Measurements from ENCODE around the gene KMT2D.
A peak's percentile ranks its signal among the peaks of the same experiment; 100 is the strongest.

KMT2D gene

DNA sequence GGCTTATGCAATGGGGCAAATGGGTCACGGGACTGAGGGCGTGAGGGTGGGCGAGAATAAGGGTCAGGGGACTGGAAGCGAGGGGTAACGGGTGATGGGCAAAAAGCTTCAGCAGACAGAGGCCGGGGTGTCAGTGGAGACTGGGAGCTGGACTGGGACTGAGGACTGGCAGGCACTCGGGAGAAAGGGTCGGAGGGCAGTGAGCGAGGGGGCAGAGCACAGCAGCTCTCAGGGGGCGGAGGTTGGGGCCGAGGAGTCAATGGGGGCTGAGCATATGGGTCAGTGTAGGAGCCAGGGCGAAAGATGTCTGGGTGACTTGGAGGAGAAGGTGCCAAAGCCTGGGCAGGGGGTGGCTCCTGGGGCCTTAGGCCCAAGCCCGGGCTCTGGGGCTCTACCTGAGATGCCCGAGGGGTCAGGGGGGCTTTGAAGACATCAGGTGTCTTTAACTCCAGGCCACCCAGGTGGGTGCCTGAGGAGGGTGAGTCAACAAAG lies 20.2 kb downstream of the KMT2D start:
- Histone ChIP-seq H3K9me3 (no peaks in the 10 kb centered on the region), H3K4me1 (no peaks in the 10 kb centered on the region), H3K36me3 (replicated peaks) (peaks cover 95% of the 10 kb centered on the region), H3K27me3 (ENCODE audit: low read depth) (no peaks in the 10 kb centered on the region), H3K4me3 (no peak overlapping the region)
- no peak for DNase-seq (ENCODE audit: low spot score in 2 of 2)
- in situ Hi-C loops (cut with MboI; ENCODE audit: low sequenced_read_pairs), result no loop called here

DNA sequence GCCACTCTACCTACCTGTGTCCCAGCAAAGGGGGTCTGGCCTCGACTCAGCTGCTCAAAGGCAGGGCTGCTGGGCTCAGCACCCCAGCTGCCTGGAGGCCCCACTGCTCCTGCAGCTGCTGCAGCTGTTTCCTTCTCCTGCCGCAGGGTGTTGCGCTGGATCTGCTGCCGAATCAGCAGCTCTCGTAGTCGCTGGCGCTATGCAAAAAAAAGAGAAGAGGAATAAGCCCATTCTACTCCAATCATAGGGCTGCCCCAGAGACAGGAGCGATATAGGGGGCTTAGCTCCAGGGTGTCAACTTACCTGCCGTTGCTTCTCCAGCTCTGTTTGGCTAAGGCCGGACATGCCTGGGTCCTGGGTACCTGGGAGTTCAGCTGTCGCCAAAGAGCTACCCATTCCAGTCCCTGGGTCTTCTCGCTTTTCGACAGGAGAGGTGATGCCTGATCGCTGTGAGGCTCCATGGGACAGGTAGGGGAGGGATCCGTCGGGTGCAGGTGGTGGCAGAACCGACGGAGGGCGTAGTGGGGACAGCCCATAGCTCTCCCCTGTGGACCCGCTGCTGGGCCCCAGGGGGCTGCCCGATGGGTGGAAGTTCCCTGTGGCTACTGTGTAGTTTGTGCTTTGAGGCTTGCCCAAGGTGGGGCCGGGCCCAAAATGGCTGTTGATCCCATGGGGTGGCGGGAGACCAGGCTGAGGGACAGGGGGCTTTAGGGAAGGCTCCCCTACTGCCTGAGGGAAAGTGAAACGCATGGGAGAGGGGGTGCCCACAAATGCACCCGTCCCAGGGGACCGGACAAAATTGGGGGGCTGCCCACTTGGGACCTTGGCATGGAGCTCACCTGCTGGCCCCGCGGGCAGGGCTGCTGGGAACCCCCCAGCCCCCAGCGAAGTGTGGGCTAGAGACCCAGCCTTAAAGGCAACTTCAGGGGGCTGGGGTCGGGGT lies 20.9 kb downstream of the KMT2D start:
- peaks cover 95% of the 10 kb centered on the region for H3K36me3 ChIP-seq (replicated peaks)
- DNase-seq (ENCODE audit: low spot score in 2 of 2), result no peak
- in situ Hi-C loops (cut with MboI; ENCODE audit: low sequenced_read_pairs), result no loop called here
- H3K4me1 ChIP-seq, result no peaks in the 10 kb centered on the region
- no peaks in the 10 kb centered on the region for H3K9me3 ChIP-seq
- no peak overlapping the region for H3K4me3 ChIP-seq
- no peaks in the 10 kb centered on the region for H3K27me3 ChIP-seq (ENCODE audit: low read depth)

DNA sequence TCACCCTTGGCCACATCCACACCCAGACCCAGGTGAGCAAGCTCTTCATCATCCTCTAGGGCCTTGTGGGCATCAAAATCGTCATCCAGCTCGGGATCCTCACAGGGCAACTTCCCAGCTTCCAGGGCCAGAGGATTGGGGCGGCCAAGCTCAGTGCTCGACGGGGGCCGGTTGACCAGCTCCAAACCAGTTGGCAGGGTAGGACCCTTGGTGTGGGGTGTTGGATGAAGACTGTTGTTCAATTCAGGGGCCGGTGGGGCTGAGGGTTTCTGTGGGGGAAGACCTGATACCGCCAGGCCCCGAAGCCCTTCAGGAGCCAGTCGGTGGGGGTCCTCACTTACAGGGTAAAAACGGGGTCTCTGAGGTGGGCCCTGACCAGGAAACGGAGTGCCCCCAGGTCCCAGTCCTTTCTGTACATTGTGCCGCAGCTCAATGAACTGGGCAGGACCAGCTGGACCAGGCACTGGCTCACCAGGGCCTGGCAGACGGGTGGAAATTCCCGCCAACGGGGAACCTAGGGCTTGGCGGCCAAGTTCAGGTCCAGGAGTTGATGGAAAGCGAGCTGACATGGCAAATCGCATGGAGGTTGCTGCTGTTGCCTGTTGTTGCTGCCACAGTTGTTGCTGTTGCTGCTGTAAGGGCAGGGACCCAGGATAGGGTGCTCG lies 22.2 kb downstream of the KMT2D start:
- H3K27me3 ChIP-seq (ENCODE audit: low read depth), result no peaks in the 10 kb centered on the region
- H3K9me3 ChIP-seq, result no peaks in the 10 kb centered on the region
- H3K36me3 ChIP-seq (replicated peaks), result peaks cover 95% of the 10 kb centered on the region
- H3K4me3 ChIP-seq, result no peak overlapping the region
- DNase-seq (ENCODE audit: low spot score in 2 of 2), result no peak
- H3K4me1 ChIP-seq, result no peaks in the 10 kb centered on the region
- in situ Hi-C loops (cut with MboI; ENCODE audit: low sequenced_read_pairs), result no loop called here

DNA sequence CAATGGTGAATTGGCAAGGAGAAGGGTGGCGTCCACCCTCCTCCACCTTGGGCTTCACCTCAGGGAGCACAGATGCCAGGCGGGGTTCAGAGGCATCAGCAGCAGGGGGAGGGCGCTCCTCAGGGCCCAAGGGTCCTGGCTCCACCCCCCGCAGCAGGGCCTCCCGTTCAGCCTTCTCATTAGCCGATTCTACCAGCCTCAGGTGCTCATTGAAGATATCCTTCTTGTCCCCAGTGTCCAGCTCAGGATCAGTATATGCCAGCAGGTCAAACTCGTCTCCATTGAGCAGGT lies 22.7 kb downstream of the KMT2D start:
- no peaks in the 10 kb centered on the region for H3K4me1 ChIP-seq
- in situ Hi-C loops (cut with MboI; ENCODE audit: low sequenced_read_pairs), result no loop called here
- H3K27me3 ChIP-seq (ENCODE audit: low read depth), result no peaks in the 10 kb centered on the region
- H3K9me3 ChIP-seq, result no peaks in the 10 kb centered on the region
- H3K4me3 ChIP-seq, result no peak overlapping the region
- no peak for DNase-seq (ENCODE audit: low spot score in 2 of 2)
- peaks cover 95% of the 10 kb centered on the region for H3K36me3 ChIP-seq (replicated peaks)

DNA sequence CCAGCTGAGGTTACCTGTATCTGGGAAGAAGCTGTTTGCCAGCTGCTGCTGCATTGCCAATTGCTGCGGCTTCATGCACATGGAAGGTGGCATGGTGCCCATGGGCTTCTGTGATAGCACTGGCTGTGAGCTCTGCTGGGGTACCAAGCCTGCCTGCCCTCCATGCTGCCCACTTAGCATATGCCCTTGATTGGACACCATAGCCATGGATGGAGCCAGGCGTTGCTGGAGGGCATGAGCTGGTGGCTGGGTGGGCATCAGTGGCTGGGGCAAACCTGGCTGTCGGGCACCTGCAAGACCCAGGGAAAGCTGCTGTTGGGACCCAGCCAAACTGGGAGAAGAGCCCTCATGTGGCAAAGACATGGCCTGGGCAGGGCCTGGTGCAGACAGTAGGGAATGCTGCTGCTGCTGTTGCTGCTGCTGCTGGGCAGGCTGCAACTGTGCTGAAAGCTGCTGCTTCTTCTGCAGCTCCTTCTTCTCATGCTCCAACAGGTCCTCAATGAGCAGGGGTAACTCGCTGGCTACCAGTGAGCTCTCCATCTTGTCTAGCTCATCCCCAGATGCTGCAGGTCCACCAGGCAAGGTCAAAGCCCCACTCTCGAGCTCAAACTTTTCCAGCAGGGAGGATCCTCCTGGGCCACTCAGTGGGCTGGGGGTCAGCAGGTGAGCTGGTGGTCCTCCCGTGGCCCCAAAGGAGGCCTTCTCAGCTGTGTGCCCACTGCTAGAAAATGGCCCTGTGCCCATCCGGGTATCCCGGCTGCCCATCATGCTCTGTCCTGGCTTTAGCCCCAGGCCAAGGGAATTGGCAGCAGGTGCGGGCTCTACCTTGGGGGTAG lies 23.3 kb downstream of the KMT2D start:
- in situ Hi-C loops (cut with MboI; ENCODE audit: low sequenced_read_pairs), result no loop called here
- H3K36me3 ChIP-seq (replicated peaks), result peaks cover 95% of the 10 kb centered on the region
- no peaks in the 10 kb centered on the region for H3K9me3 ChIP-seq
- H3K4me3 ChIP-seq, result no peak overlapping the region
- H3K4me1 ChIP-seq, result no peaks in the 10 kb centered on the region
- no peaks in the 10 kb centered on the region for H3K27me3 ChIP-seq (ENCODE audit: low read depth)
- DNase-seq (ENCODE audit: low spot score in 2 of 2), result peak in 1 of 2 experiments; percentile 6

DNA sequence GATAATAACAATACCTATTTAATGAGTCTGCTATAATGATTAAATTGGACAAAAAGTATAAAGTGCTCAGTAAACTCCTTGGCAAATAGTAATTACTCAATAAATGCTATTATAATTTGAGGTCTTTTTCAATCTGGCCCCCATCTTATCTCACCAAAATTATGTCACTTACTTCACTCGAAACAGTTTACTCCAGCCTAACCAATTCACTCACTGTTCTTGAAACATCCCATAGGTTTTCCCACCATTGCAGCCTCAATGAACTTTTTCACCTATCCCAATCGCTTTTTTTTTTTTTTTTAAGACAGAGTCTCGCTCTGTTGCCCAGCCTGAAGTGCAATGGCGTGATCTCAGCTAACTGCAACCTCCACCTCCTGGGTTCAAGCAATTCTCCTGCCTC lies 24.6 kb downstream of the KMT2D start:
- in situ Hi-C loops (cut with MboI; ENCODE audit: low sequenced_read_pairs), result no loop called here
- no peak for DNase-seq (ENCODE audit: low spot score in 2 of 2)
- H3K4me3 ChIP-seq, result no peak overlapping the region
- no peaks in the 10 kb centered on the region for H3K27me3 ChIP-seq (ENCODE audit: low read depth)
- no peaks in the 10 kb centered on the region for H3K9me3 ChIP-seq
- no peaks in the 10 kb centered on the region for H3K4me1 ChIP-seq
- peaks cover 92% of the 10 kb centered on the region for H3K36me3 ChIP-seq (replicated peaks)

DNA sequence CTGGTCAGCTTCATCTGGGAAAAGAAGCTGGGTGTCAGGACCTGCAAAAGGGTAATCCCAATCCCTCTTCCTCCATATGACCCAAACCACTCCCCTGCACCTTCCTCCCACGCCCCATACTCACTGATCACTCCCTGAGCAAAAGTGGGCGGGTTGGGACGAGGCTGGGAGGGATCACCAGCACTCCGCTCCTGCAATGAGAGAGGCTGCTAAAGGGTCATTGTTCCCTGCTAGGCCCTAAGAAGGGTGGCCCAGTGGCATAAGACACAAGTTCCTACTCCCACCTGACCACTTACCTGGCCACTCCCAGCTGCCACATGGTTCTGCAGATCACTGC lies 26.3 kb downstream of the KMT2D start:
- DNase-seq (ENCODE audit: low spot score in 2 of 2), result no peak
- no peaks in the 10 kb centered on the region for H3K9me3 ChIP-seq
- in situ Hi-C loops (cut with MboI; ENCODE audit: low sequenced_read_pairs), result no loop called here
- no peaks in the 10 kb centered on the region for H3K27me3 ChIP-seq (ENCODE audit: low read depth)
- peaks cover 88% of the 10 kb centered on the region for H3K36me3 ChIP-seq (replicated peaks)
- H3K4me3 ChIP-seq, result no peak overlapping the region
- no peaks in the 10 kb centered on the region for H3K4me1 ChIP-seq

DNA sequence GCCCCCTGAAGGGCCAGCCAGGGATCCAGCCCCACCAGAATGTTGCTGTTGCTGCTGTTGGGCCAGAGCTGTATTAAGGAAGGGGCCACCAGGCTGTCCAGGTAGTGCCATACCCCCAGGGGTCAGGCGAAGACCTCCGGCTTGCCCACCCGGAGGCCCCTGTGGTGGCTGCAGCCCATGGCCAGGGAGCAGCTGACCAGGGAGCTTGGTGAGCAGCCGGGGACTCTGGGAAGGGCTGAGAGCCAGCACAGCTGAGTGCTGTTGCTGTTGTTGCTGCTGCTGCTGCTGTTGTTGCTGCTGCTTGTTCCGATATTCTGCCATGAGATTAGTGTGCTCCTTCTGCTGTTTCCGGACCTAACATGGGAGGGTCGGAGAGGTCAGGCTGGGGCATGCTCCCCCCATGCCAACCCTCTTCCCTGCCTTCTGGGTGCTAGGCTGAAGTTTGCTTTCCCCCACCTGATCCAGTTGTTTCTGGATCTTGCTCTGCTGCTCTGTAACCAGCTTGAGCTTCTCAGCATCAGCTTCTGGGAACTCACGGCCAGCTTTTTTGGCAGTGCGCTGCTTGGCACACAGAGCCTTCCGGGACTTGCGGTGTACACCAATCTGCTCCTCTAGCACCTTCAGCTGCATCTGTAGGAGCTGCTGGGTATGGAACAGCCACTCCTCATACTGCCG lies 26.8 kb downstream of the KMT2D start:
- in situ Hi-C loops (cut with MboI; ENCODE audit: low sequenced_read_pairs), result no loop called here
- Histone ChIP-seq H3K4me1 (no peaks in the 10 kb centered on the region), H3K9me3 (no peaks in the 10 kb centered on the region), H3K4me3 (no peak overlapping the region), H3K27me3 (ENCODE audit: low read depth) (no peaks in the 10 kb centered on the region), H3K36me3 (replicated peaks) (peaks cover 88% of the 10 kb centered on the region)
- DNase-seq (ENCODE audit: low spot score in 2 of 2), result no peak

DNA sequence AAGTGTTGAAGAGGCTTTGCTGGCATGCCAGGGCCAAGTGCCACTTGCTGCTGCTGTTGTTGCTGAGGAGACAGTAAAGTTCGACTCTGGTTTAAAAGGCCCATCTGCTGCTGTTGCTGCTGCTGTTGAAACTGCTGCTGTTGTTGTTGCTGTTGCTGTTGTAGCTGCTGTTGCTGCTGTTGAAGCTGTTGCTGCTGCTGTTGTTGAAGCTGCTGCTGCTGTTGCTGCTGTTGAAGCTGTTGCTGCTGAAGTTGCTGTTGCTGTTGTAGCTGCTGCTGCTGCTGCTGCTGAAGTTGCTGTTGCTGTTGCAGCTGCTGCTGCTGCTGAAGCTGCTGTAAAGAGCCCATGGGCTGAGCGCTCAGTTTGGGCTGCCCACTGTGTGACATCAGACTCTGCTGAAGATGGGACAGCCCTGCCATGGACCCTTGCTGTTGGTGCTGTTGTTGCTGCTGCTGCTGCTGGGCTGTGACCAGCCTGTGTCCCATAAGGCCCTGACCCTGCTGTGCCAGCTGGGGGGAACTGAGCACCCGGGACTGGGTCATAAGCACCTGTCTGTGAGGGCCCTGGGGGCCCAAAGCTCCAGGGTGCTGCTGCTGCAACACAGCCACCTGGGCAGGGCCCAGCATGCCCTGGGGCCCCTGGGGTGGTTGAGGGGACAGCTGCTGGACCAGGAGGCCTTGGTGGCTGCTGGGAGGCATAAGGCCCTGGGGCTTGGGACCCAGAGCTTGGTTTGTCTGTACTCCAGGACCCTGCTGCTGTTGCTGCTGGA lies 27.7 kb downstream of the KMT2D start:
- peaks cover 88% of the 10 kb centered on the region for H3K36me3 ChIP-seq (replicated peaks)
- in situ Hi-C loops (cut with MboI; ENCODE audit: low sequenced_read_pairs), result no loop called here
- DNase-seq (ENCODE audit: low spot score in 2 of 2), result peak in 1 of 2 experiments; percentile 6

DNA sequence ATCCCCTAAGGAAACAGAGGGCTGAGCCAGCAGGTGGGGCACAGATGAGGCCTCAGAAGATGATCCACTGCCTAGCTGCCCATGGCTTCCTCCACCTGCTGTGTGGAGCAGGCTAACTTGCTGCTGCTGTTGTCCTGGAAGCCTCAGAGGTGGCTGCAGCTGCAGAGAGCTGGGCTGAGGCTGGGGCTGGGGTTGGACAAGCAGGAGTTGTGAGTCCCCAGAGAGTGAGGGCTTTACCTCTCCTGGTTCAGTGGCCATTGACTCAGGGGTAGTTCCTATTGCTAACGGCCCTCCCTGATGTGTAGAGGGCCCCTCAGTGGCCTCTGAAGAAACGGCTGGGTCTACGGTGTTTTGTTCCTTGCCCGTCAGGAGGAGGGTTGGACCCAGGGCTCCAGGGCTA lies 28.3 kb downstream of the KMT2D start:
- no peak for DNase-seq (ENCODE audit: low spot score in 2 of 2)
- in situ Hi-C loops (cut with MboI; ENCODE audit: low sequenced_read_pairs), result no loop called here
- Histone ChIP-seq H3K4me1 (no peaks in the 10 kb centered on the region), H3K9me3 (no peaks in the 10 kb centered on the region), H3K4me3 (no peak overlapping the region), H3K27me3 (ENCODE audit: low read depth) (no peaks in the 10 kb centered on the region), H3K36me3 (replicated peaks) (peaks cover 88% of the 10 kb centered on the region)

More for the DNA sequence above, 27.7 kb downstream of the KMT2D start:
- H3K4me1 ChIP-seq, result no peaks in the 10 kb centered on the region
- no peak overlapping the region for H3K4me3 ChIP-seq
- H3K9me3 ChIP-seq, result no peaks in the 10 kb centered on the region
- H3K27me3 ChIP-seq (ENCODE audit: low read depth), result no peaks in the 10 kb centered on the region

DNA sequence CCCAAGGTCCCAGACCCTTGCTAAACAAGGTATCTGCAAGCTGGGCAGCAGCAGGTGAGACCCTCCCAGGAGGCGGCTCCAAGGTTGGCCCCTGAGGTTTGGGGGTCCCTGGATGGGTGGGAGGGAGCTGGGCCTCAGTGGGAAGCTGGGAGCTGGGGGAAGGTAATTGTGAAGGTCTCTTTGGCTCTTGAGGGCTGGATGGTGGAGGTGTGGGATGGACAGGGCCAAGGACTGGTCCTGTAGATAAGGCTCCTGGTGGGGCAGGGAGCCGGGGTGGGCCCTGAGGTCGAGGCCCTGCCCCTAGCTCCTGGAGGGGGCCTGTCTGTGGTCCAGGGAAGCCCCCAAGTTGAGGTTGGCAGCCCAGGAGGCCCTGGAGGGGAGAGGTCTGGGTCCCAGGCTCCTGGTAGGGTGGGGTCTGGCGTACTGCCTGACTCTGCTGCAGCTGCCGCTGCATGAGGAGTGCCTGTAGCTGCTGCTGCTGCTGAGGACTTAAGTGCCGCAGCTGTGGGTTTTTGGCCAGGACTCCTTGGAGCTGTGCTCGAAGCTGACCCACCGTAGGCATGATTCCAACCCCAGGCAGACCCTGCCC lies 28.9 kb downstream of the KMT2D start:
- no peak overlapping the region for H3K4me3 ChIP-seq
- peak in 1 of 2 experiments; percentile 7 for DNase-seq (ENCODE audit: low spot score in 2 of 2)
- H3K27me3 ChIP-seq (ENCODE audit: low read depth), result no peaks in the 10 kb centered on the region
- in situ Hi-C loops (cut with MboI; ENCODE audit: low sequenced_read_pairs), result no loop called here
- H3K36me3 ChIP-seq (replicated peaks), result peaks cover 84% of the 10 kb centered on the region
- no peaks in the 10 kb centered on the region for H3K4me1 ChIP-seq
- no peaks in the 10 kb centered on the region for H3K9me3 ChIP-seq

DNA sequence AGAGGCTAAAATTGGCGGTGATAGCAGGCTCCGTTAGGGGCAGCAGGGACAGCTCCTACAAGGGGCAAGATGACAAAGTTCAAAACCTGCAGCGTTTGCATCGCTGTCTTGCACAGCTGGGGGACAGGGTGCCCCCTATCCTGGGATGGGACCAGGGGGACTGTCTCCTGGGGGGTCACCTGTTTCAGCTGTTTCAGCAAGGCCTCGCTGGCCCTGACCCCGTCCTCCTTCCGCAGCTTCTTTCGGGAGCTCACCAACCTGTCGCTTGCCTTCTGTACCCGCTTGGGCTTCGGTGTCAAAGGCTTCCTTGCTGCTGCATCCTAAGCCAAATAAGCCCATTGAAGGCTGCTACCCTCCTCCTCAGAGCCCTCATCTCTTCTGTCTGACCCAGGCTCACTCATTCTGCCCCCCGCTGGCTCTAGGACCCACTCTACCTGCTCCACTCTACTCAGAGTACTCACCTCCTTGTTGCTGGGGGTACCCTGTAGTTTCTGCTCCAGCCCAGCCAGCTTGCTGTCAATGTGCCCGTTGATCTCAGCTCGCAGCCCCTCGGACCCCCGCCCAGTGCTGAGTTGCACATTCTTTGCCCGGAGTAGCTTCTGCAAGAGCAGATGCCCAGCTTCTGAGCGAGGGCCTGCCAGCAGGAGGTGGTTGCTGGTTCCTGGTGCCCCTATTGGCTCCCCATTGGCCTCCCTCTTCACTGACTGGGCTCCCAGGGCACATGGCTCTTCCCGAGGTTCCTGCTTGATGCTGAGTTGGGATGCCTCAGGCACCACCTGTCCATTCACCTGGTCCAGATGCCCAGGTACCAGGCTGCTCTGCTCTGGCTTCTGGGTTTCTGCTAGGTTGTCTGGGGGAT lies 29.7 kb downstream of the KMT2D start:
- Histone ChIP-seq H3K9me3 (no peaks in the 10 kb centered on the region), H3K36me3 (replicated peaks) (peaks cover 88% of the 10 kb centered on the region), H3K4me1 (no peaks in the 10 kb centered on the region), H3K27me3 (ENCODE audit: low read depth) (no peaks in the 10 kb centered on the region), H3K4me3 (no peak overlapping the region)
- DNase-seq (ENCODE audit: low spot score in 2 of 2), result peak in 1 of 2 experiments; percentile 7
- in situ Hi-C loops (cut with MboI; ENCODE audit: low sequenced_read_pairs), result no loop called here
